Stimulated activated CD4-positive, alpha-beta T cell treated with anti-CD3 and anti-CD28 coated beads, Interleukin-2, amount 100 ng/mL, for 24 hours (primary cell): ENCODE results near the gene CMPK1.

ENCODE experiments used
- DNase-seq, 2 donors: peaks; one replicate each; pipeline ENCODE4 v3.0.0-alpha.2; 2020

The CMPK1 gene

GRCh38 chr1:47396671-47397196 lies 63.1 kb downstream of the CMPK1 start:
- no peak for DNase-seq

GRCh38 chr1:47399138-47399845 lies 65.7 kb downstream of the CMPK1 start:
- DNase-seq, result no peak

- DNase-seq, result no peak
Measured at GRCh38 chr1:47399846-47400155, 66.2 kb downstream of the CMPK1 start.

DNA sequence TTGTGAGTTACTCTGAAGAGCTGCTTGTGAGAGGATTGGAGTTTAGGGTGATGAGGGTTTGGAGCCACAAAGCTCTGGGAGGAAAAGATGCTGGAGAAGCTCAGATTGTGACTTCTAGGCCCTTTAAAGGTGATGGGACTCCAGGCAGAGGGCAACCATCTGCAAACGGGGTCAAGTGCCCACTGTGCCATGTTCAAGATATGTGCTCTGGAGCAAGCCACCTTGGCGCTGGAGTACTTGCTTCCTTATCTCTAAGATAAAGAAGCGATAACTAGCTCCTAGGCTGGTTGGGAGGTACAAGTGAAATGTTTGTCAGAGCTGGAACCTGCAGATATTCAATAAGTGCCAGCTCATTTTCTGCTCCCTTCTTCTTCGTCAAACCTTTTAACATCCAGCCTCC lies 68.2 kb downstream of the CMPK1 start:
- DNase-seq, result no peak

- DNase-seq, result no peak
Measured at GRCh38 chr1:47402591-47402990, 69.0 kb downstream of the CMPK1 start.

GRCh38 chr1:47403321-47403910 lies 69.8 kb downstream of the CMPK1 start:
- no peak for DNase-seq

DNA sequence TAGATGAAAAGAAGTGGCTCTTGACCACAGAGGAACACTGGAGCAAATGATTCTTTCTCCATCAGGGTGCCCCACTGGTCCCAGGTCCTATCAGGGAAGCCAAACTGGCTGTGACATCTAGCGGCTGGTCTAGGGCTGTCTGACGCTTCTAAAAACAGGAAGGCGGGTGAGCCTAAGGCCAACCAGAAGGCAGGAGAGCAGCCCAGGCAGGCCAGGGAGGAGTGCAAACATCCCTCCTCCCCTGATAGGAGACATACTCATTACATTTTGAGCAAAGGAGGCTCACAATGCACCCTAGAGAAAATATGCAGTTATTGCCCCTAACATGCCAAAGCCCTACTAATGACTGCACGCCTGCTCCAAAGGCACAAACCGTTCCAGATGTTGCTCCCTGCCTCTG lies 72.1 kb downstream of the CMPK1 start:
- no peak for DNase-seq

DNA sequence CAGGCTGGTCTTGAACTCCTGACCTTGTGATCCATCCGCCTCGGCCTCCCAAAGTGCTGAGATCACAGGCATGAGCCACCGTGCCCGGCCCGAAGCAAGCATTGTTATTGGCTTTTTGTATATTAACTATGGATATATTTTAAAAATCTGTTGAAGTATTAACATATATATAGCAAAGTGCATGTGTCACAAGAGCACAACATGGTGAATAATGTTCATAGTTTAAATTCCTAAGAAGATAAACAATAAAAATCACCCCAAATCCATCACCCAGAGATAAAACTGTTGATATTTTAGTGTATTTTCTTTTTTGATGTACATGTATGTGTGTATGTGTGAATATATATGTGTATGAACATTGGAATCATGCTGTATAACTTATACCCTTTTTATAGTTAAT lies 73.4 kb downstream of the CMPK1 start:
- DNase-seq, result no peak

- DNase-seq, result no peak
Measured at GRCh38 chr1:47407481-47407880, 73.9 kb downstream of the CMPK1 start.

- no peak for DNase-seq
Measured at GRCh38 chr1:47409311-47410067, 75.9 kb downstream of the CMPK1 start.

GRCh38 chr1:47410068-47410455 lies 76.5 kb downstream of the CMPK1 start:
- no peak for DNase-seq

DNA sequence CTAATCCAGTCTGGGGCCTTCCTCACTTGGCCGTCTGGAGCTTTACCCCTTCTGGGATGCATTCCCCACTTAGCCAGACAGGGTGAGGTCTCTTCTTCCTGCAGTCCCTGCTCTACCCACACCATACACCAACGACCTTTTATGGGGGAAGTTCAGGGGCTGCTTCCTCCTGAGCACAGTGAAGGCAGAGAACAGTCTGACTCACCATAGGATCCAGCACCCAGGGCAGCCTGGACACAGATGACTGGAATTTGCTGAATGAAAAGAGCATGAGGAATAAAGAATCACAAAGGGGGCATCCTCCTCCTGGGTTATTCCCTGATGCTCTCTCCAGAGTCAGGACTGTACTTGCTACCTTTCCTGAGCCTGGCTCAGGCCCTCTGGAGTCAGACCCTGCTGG lies 77.8 kb downstream of the CMPK1 start:
- no peak for DNase-seq

DNA sequence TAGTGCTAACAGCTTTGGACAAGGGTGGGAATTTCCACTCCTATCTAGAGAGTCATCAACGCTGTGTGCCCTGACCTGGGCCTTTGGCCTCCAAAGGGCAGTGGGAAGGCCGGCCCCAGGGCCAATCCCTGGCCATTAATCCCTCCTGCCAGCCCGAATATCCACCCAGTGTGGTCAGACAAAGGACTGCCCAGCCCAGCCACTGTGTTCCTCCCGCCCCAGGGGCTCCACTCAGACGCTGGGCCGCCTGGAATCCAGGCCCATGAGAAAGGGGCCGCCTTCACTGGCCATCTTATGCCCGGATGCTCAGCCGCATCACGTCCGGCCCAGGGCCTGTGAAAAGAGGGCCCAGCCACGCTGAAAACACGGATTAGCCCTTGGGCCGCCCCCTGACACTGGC lies 78.8 kb downstream of the CMPK1 start:
- DNase-seq, result no peak

- DNase-seq, result no peak
Measured at GRCh38 chr1:47415728-47416318, 82.2 kb downstream of the CMPK1 start, which contains the start of gene FOXE3. Gene FOXE3, plus strand, starts transcription at chr1:47416285. Its CDS starts 31 bp downstream, at chr1:47416316.

GRCh38 chr1:47416319-47417169 lies 83.0 kb downstream of the CMPK1 start:
- peak in 1 of 2 donors; percentile 31 for DNase-seq

- DNase-seq, result no peak
Measured at GRCh38 chr1:47417170-47418044, 83.8 kb downstream of the CMPK1 start.

DNA sequence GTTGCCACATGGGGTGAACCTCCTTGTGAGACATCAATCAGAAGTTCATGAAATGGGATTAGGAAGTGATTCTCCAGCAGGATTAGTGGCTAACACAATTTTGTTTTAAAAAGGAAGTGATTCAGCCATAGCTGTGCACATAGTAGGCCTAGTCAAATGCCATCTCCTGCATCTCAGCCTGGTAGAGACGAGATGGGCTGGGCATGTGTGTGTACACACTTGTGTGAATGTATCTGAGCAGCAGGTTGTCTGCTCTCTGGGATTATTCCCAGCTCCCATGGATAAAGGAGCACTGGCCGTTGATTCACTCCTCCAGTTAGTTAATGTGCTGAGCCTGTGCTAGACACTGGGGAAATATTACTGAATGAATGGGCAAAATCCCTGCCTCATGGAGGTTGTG lies 84.5 kb downstream of the CMPK1 start:
- DNase-seq, result no peak

DNA sequence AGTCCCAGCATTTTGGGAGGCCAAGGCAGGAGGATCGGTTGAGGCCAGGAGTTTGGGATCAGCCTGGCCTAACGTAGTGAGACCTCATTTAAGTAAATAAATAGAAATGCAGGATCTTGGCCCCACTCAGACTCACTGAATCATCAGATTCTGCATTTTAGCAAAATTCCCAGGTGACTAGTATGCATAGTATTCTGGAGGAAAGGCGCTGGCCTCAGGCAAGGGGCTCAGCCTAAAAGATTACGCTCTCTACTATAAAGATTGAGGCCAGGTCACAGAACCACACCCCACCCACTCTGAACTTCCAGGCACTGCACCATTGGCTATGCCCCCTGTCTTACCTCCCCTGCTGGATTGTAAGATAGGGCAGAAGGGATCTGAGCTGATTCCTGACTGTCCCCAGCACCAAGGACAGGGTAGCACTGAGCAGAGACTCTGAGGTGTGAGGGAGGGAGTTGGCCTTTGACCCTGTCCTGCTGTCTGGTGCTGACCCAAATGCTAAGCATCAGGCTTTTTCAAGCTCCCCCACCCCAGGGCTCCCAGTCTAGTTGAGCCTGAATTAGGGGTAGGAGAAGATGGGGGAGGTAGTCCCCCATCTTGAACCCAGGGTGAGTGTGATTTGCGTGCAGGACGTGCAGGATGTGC lies 85.2 kb downstream of the CMPK1 start:
- DNase-seq, result no peak

- DNase-seq, result no peak
Measured at GRCh38 chr1:47420547-47420946, 87.0 kb downstream of the CMPK1 start.

- no peak for DNase-seq
Measured at GRCh38 chr1:47423872-47424271, 90.3 kb downstream of the CMPK1 start.
